Measurements from ENCODE around the gene C11orf98.
A peak's percentile ranks its signal among the peaks of the same experiment; 100 is the strongest.
"Not testable (repeated sequence)": the region's sequence is repeated elsewhere in the genome, so short reads cannot be mapped to it uniquely, and the experiment has no call there.

The C11orf98 gene

GRCh38 chr11:62665075-62665598 is at the start of gene C11orf98, which contains the start of gene CSKMT:
C11orf98 (minus strand) TSS chr11:62665210; CDS start chr11:62665169, 41 bp downstream.
CSKMT (plus strand) TSS chr11:62665312; CDS start chr11:62665880, 568 bp downstream.
- peak; percentile 90 to 96 (median 94) for DNase-seq

- no peak for DNase-seq
These were observed 48.3 kb upstream of the C11orf98 start for GRCh38 chr11:62713343-62713742.

GRCh38 chr11:62712861-62713260 is 47.9 kb upstream of the C11orf98 start:
- no peak for DNase-seq

GRCh38 chr11:62712276-62712812 is 47.3 kb upstream of the C11orf98 start:
- no peak for DNase-seq

- no peak for DNase-seq
These were observed 45.0 kb upstream of the C11orf98 start for GRCh38 chr11:62710001-62710345.

GRCh38 chr11:62709247-62710000 is 44.4 kb upstream of the C11orf98 start:
- peak; percentile 87 to 97 (median 96) for DNase-seq

- peak in 3 of 6 experiments; percentile 29 to 65 (median 49) for DNase-seq
These were observed 43.8 kb upstream of the C11orf98 start for GRCh38 chr11:62708793-62709192.

GRCh38 chr11:62708392-62708791 is 43.4 kb upstream of the C11orf98 start:
- DNase-seq: no peak

- DNase-seq: no peak
These were observed 42.4 kb upstream of the C11orf98 start, which contains the start of the genes BSCL2 and GNG3 for GRCh38 chr11:62707277-62707861. BSCL2 (minus strand) TSS chr11:62707424; CDS start chr11:62707195, 229 bp downstream. GNG3 (plus strand) TSS chr11:62707676; CDS start chr11:62708296, 620 bp downstream.

- no peak for DNase-seq
These were observed 41.8 kb upstream of the C11orf98 start for GRCh38 chr11:62706850-62707247.

GRCh38 chr11:62705880-62706849 is 41.2 kb upstream of the C11orf98 start:
- peak; percentile 83 to 94 (median 91) for DNase-seq

- no peak for DNase-seq
These were observed 40.4 kb upstream of the C11orf98 start for GRCh38 chr11:62705413-62705812.

GRCh38 chr11:62703921-62704320 is 38.9 kb upstream of the C11orf98 start:
- not testable (repeated sequence) for DNase-seq

- no peak for DNase-seq
These were observed 37.2 kb upstream of the C11orf98 start for GRCh38 chr11:62702246-62702645.

GRCh38 chr11:62694455-62695167 is 29.6 kb upstream of the C11orf98 start:
- DNase-seq: peak; percentile 45 to 79 (median 68)

- DNase-seq: not testable (repeated sequence)
These were observed 28.6 kb upstream of the C11orf98 start for GRCh38 chr11:62693624-62694023.

GRCh38 chr11:62689421-62690183 is 24.6 kb upstream of the C11orf98 start, which contains the start of gene LRRN4CL:
LRRN4CL (minus strand) TSS chr11:62689530; CDS start chr11:62688508, 1,022 bp downstream.
- DNase-seq: no peak

GRCh38 chr11:62688491-62688890 is 23.5 kb upstream of the C11orf98 start:
- no peak for DNase-seq

GRCh38 chr11:62687508-62688396 is 22.7 kb upstream of the C11orf98 start:
- DNase-seq: no peak

GRCh38 chr11:62682518-62682917 is 17.5 kb upstream of the C11orf98 start:
- DNase-seq: no peak
